ENCODE measurements around the gene FAM89A.

GRCh38 chr1:230994860-230995259, 45.2 kb downstream of the FAM89A start:
- TF ChIP-seq POLR2A (IDR thresholded peaks at IDR 0.05; ENCODE audit: low read length) = no peak
- TF ChIP-seq GATA1 (IDR thresholded peaks at IDR 0.05; ENCODE audit: low read depth, low read length) = no peak
